ENCODE data around the gene FOXP1.

GRCh38 chr3:71172951-71173350, 410.6 kb downstream of the FOXP1 start:
- TF ChIP-seq TCF7 (IDR thresholded peaks at IDR 0.05; ENCODE audit: borderline replicate concordance): no peak
- TF ChIP-seq CTCF (IDR thresholded peaks at IDR 0.05 in 2 of 3, conservative IDR thresholded peaks at IDR 0.05 in 1 of 3; ENCODE audit: insufficient read depth in 2 of 3, low read depth in 1 of 3, low read length in 3 of 3): no peak
- TF ChIP-seq ZNF232 (CRISPR knock-in tag; IDR thresholded peaks at IDR 0.05): no peak
- no peak for TF ChIP-seq ZNF354B (CRISPR knock-in tag; IDR thresholded peaks at IDR 0.05)
- TF ChIP-seq MAX (CRISPR knock-in tag; IDR thresholded peaks at IDR 0.05): no peak
- no peak for TF ChIP-seq HDAC1 (IDR thresholded peaks at IDR 0.05)
- TF ChIP-seq PRDM10 (IDR thresholded peaks at IDR 0.05; ENCODE audit: partially characterized antibody): no peak
- TF ChIP-seq ZNF586 (CRISPR knock-in tag; conservative IDR thresholded peaks at IDR 0.05): no peak
